Skeletal muscle tissue (tissue), 4 donors: ENCODE measurements around the gene SLFN11. TPM values are rescaled to one million over a fixed set of nuclear protein-coding genes. Genes with fewer than 3 reads are reported as not detected.
A peak's percentile ranks its signal among the peaks of the same experiment; 100 is the strongest.

Experiments
- H3K27ac ChIP-seq: one replicate; pipeline ENCODE4 v1.7.0; 2013; ENCODE audit warnings: mild to moderate bottlenecking, low read depth, low read length, inconsistent platforms
- H3K27me3 ChIP-seq, 3 donors: one replicate each; pipeline ENCODE4 v1.7.0; 2013; ENCODE audit warnings: low read length in 3 of 3; ENCODE audit not compliant: control insufficient read depth in 3 of 3, insufficient read depth in 3 of 3
- H3K36me3 ChIP-seq, 3 donors: one replicate each; pipeline ENCODE4 v1.7.0; 2013; ENCODE audit warnings: low read length in 3 of 3; ENCODE audit not compliant: control insufficient read depth in 3 of 3, insufficient read depth in 3 of 3
- H3K4me1 ChIP-seq, 3 donors: one replicate each; pipeline ENCODE4 v1.7.0; 2013; ENCODE audit warnings: low read length in 3 of 3, mild to moderate bottlenecking in 3 of 3; ENCODE audit not compliant: control insufficient read depth in 3 of 3, insufficient read depth in 3 of 3
- H3K4me3 ChIP-seq, 3 donors: one replicate each; pipeline ENCODE4 v1.7.0; 2013; ENCODE audit warnings: low read length in 3 of 3
- H3K9ac ChIP-seq, 3 donors: one replicate each; pipeline ENCODE4 v1.7.0; 2013; ENCODE audit warnings: low read length in 3 of 3, mild to moderate bottlenecking in 3 of 3, moderate library complexity in 2 of 3, low read depth in 1 of 3
- H3K9me3 ChIP-seq, 3 donors: one replicate each; pipeline ENCODE4 v1.7.0; 2013; ENCODE audit warnings: low read length in 3 of 3; ENCODE audit not compliant: control insufficient read depth in 3 of 3
- total RNA-seq: library from RNA; depleted of rRNA; stranded (reverse); fragments of >200 nt; gene quantifications from one replicate; pipeline ENCODE4 v1.2.3, GENCODE V29; 2014
- donor health status: Osteomylitis.

Gene SLFN11
- total RNA-seq, 1 donor from 2014 or later = 16.7 TPM

GRCh38 chr17:35368081-35368830, 5.2 kb downstream of the SLFN11 start:
- Histone ChIP-seq H3K36me3 (peaks cover 0 to 7% (median 0%) of the 10 kb centered on the region in 3 donors), H3K4me3 (no peak overlapping the region), H3K9ac (no peak overlapping the region), H3K9me3 (peaks cover 0 to 8% (median 0%) of the 10 kb centered on the region in 3 donors), H3K27me3 (peaks cover 0 to 11% (median 2%) of the 10 kb centered on the region in 3 donors), H3K4me1 (peaks cover 0 to 3% (median 2%) of the 10 kb centered on the region in 3 donors), H3K27ac (no peak overlapping the region)

- Histone ChIP-seq H3K9ac (no peak overlapping the region), H3K4me1 (peaks cover 0 to 8% (median 3%) of the 10 kb centered on the region in 3 donors), H3K27me3 (peaks cover 0 to 4% (median 2%) of the 10 kb centered on the region in 3 donors), H3K27ac (no peak overlapping the region), H3K9me3 (no peaks in the 10 kb centered on the region), H3K36me3 (peaks cover 0 to 13% (median 4%) of the 10 kb centered on the region in 3 donors), H3K4me3 (no peak overlapping the region)
These were observed 12.4 kb downstream of the SLFN11 start for GRCh38 chr17:35361027-35361426.

- peaks cover 0 to 8% (median 3%) of the 10 kb centered on the region in 3 donors for H3K4me1 ChIP-seq
- no peak overlapping the region for H3K4me3 ChIP-seq
- H3K9me3 ChIP-seq = no peaks in the 10 kb centered on the region
- H3K36me3 ChIP-seq = peaks cover 0 to 14% (median 4%) of the 10 kb centered on the region in 3 donors
- H3K9ac ChIP-seq = no peak overlapping the region
- no peak overlapping the region for H3K27ac ChIP-seq
- peaks cover 0 to 2% (median 0%) of the 10 kb centered on the region in 3 donors for H3K27me3 ChIP-seq
These were observed 14.0 kb downstream of the SLFN11 start for GRCh38 chr17:35359398-35359797.

GRCh38 chr17:35352284-35352683, 21.1 kb downstream of the SLFN11 start:
- no peak overlapping the region for H3K4me3 ChIP-seq
- no peak overlapping the region for H3K9ac ChIP-seq
- H3K27ac ChIP-seq = no peak overlapping the region
- H3K36me3 ChIP-seq = peaks cover 0 to 4% (median 0%) of the 10 kb centered on the region in 3 donors
- H3K27me3 ChIP-seq = peaks cover 0 to 8% (median 5%) of the 10 kb centered on the region in 3 donors
- H3K4me1 ChIP-seq = no peaks in the 10 kb centered on the region
- H3K9me3 ChIP-seq = no peaks in the 10 kb centered on the region

- peaks cover 10 to 13% (median 11%) of the 10 kb centered on the region in 3 donors for H3K4me1 ChIP-seq
- no peaks in the 10 kb centered on the region for H3K9me3 ChIP-seq
- H3K4me3 ChIP-seq = no peak overlapping the region
- no peak overlapping the region for H3K9ac ChIP-seq
- peaks cover 0 to 2% (median 0%) of the 10 kb centered on the region in 3 donors for H3K36me3 ChIP-seq
- H3K27ac ChIP-seq = no peak overlapping the region
- peaks cover 10 to 20% (median 18%) of the 10 kb centered on the region in 3 donors for H3K27me3 ChIP-seq
These were observed 22.9 kb downstream of the SLFN11 start for GRCh38 chr17:35350493-35350892.

- Histone ChIP-seq H3K27ac (peak overlapping the region; percentile 60), H3K4me1 (peaks cover 13 to 14% (median 14%) of the 10 kb centered on the region in 3 donors), H3K27me3 (peaks cover 14 to 33% (median 18%) of the 10 kb centered on the region in 3 donors), H3K9ac (peak overlapping the region; percentile 15 to 64 (median 51)), H3K9me3 (no peaks in the 10 kb centered on the region), H3K4me3 (peak overlapping the region; percentile 62 to 71 (median 70)), H3K36me3 (no peaks in the 10 kb centered on the region)
These were observed 27.3 kb downstream of the SLFN11 start for GRCh38 chr17:35345926-35346771.

GRCh38 chr17:35345445-35345925, 27.9 kb downstream of the SLFN11 start:
- Histone ChIP-seq H3K27ac (no peak overlapping the region), H3K4me3 (peak overlapping the region; percentile 62 to 71 (median 70)), H3K9me3 (no peaks in the 10 kb centered on the region), H3K36me3 (no peaks in the 10 kb centered on the region), H3K4me1 (peaks cover 13 to 14% (median 14%) of the 10 kb centered on the region in 3 donors), H3K27me3 (peaks cover 14 to 33% (median 18%) of the 10 kb centered on the region in 3 donors), H3K9ac (peak overlapping the region; percentile 15 to 64 (median 19))

GRCh38 chr17:35344262-35344661, 29.2 kb downstream of the SLFN11 start:
- no peaks in the 10 kb centered on the region for H3K9me3 ChIP-seq
- H3K27ac ChIP-seq = no peak overlapping the region
- peaks cover 14 to 33% (median 15%) of the 10 kb centered on the region in 3 donors for H3K27me3 ChIP-seq
- H3K4me3 ChIP-seq = no peak overlapping the region
- peaks cover 13 to 14% (median 14%) of the 10 kb centered on the region in 3 donors for H3K4me1 ChIP-seq
- H3K9ac ChIP-seq = no peak overlapping the region
- H3K36me3 ChIP-seq = no peaks in the 10 kb centered on the region

- Histone ChIP-seq H3K9me3 (no peaks in the 10 kb centered on the region), H3K27me3 (peaks cover 9 to 28% (median 14%) of the 10 kb centered on the region in 3 donors), H3K36me3 (no peaks in the 10 kb centered on the region), H3K4me1 (peaks cover 13 to 14% (median 14%) of the 10 kb centered on the region in 3 donors), H3K27ac (no peak overlapping the region), H3K4me3 (no peak overlapping the region), H3K9ac (no peak overlapping the region)
These were observed 31.1 kb downstream of the SLFN11 start for GRCh38 chr17:35342276-35342675.
